GM12878 (cell line): ENCODE results near the gene PSIP1.
"Not testable (repeated sequence)": the region's sequence is repeated elsewhere in the genome, so short reads cannot be mapped to it uniquely, and the experiment has no call there.

Experiments used
- BCL3 ChIP-seq: IDR thresholded peaks from 2 replicates; pipeline ENCODE4 v1.6.1; 2011; ENCODE audit warnings: borderline replicate concordance, low read depth, mild to moderate bottlenecking, moderate library complexity, low read length; ENCODE audit not compliant: insufficient read depth, poor library complexity, severe bottlenecking
- CTCF ChIP-seq, 3 experiments: IDR thresholded peaks in 2 of 3; conservative IDR thresholded peaks in 1 of 3; 2 replicates each; pipeline ENCODE4 v1.5.1; 2011; ENCODE audit warnings: low read depth in 3 of 3, low read length in 3 of 3, mild to moderate bottlenecking in 3 of 3, control low read depth in 2 of 3, moderate library complexity in 2 of 3, inconsistent platforms in 1 of 3, mixed read lengths in 1 of 3; ENCODE audit not compliant: control insufficient read depth in 2 of 3, insufficient read depth in 1 of 3; ENCODE audit errors: extremely low read depth in 1 of 3
- DPF2 ChIP-seq: fragments of 450-650 bp; IDR thresholded peaks from 2 replicates; pipeline ENCODE4 v1.6.1; 2017; ENCODE audit warnings: mild to moderate bottlenecking
- EP300 ChIP-seq, 2 experiments: fragments of 150-350 bp in 1 of 2; IDR thresholded peaks; 2 replicates each; pipeline ENCODE4 v1.6.1; 2011 to 2012; ENCODE audit warnings: low read depth in 2 of 2, low read length in 2 of 2, borderline replicate concordance in 1 of 2, improper control_type of control experiment in 1 of 2, inconsistent platforms in 1 of 2; ENCODE audit not compliant: control insufficient read depth in 1 of 2
- EZH2 ChIP-seq: IDR thresholded peaks from 2 replicates; pipeline ENCODE4 v1.6.1; 2012; ENCODE audit warnings: low read depth, mild to moderate bottlenecking, control low read depth, inconsistent platforms, low read length, borderline replicate concordance; ENCODE audit not compliant: control insufficient read depth
- GABPA ChIP-seq: IDR thresholded peaks from 2 replicates; pipeline ENCODE4 v1.6.1; 2014; ENCODE audit warnings: antibody characterized with exemption, low read depth, mild to moderate bottlenecking, inconsistent platforms
- POLR2A ChIP-seq: IDR thresholded peaks from 2 replicates; pipeline ENCODE4 v1.6.1; 2011; ENCODE audit warnings: low read depth, mild to moderate bottlenecking, low read length
- RAD21 ChIP-seq: IDR thresholded peaks from 2 replicates; pipeline ENCODE4 v1.6.1; 2011; ENCODE audit warnings: mild to moderate bottlenecking, low read depth, low read length, moderate library complexity; ENCODE audit not compliant: insufficient read depth
- SMC3 ChIP-seq: IDR thresholded peaks from 2 replicates; pipeline ENCODE4 v1.6.1; 2011; ENCODE audit warnings: low read length, improper control_type of control experiment, borderline replicate concordance
- STAT3 ChIP-seq: IDR thresholded peaks from 2 replicates; pipeline ENCODE4 v1.6.1; 2011; ENCODE audit warnings: low read depth, low read length, improper control_type of control experiment
- TAF1 ChIP-seq: IDR thresholded peaks from 2 replicates; pipeline ENCODE4 v1.6.1; 2011; ENCODE audit warnings: mild to moderate bottlenecking, low read depth, low read length, borderline replicate concordance
- ZSCAN29 ChIP-seq: fragments of 450-650 bp; IDR thresholded peaks from 2 replicates; pipeline ENCODE4 v1.6.1; 2017; ENCODE audit warnings: mild to moderate bottlenecking, moderate library complexity
- TF ChIP-seq, protein P1 (sequence below): fragments of 450-650 bp; IDR thresholded peaks from 2 replicates; pipeline ENCODE4 v1.6.1; 2017; ENCODE audit warnings: mild to moderate bottlenecking, low read depth, inconsistent platforms; ENCODE audit not compliant: poor library complexity, severe bottlenecking

GRCh38 chr9:15441841-15442240 is 68.9 kb downstream of the PSIP1 start:
- TF ChIP-seq, protein P1, sequence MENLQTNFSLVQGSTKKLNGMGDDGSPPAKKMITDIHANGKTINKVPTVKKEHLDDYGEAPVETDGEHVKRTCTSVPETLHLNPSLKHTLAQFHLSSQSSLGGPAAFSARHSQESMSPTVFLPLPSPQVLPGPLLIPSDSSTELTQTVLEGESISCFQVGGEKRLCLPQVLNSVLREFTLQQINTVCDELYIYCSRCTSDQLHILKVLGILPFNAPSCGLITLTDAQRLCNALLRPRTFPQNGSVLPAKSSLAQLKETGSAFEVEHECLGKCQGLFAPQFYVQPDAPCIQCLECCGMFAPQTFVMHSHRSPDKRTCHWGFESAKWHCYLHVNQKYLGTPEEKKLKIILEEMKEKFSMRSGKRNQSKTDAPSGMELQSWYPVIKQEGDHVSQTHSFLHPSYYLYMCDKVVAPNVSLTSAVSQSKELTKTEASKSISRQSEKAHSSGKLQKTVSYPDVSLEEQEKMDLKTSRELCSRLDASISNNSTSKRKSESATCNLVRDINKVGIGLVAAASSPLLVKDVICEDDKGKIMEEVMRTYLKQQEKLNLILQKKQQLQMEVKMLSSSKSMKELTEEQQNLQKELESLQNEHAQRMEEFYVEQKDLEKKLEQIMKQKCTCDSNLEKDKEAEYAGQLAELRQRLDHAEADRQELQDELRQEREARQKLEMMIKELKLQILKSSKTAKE, result not testable (repeated sequence)
- not testable (repeated sequence) for TF ChIP-seq POLR2A; CTCF (IDR thresholded peaks at IDR 0.05 in 2 of 3, conservative IDR thresholded peaks at IDR 0.05 in 1 of 3; ENCODE audit: control insufficient read depth in 2 of 3, extremely low read depth in 1 of 3, insufficient read depth in 1 of 3, low read depth in 3 of 3, low read length in 3 of 3); EZH2; STAT3; GABPA; SMC3; BCL3; DPF2; ZSCAN29; RAD21; EP300 (IDR thresholded peaks at IDR 0.05; ENCODE audit: borderline replicate concordance in 1 of 2, control insufficient read depth in 1 of 2, low read depth in 2 of 2, low read length in 2 of 2); TAF1
